Subcutaneous abdominal adipose tissue (tissue), 5 donors: Measurements from ENCODE around the gene METAP2.
"Not testable (repeated sequence)": the region's sequence is repeated elsewhere in the genome, so short reads cannot be mapped to it uniquely, and the experiment has no call there.

ENCODE experiments used
- H3K27ac ChIP-seq: one replicate; pipeline ENCODE4 v1.7.0; 2013; ENCODE audit warnings: low read depth, mild to moderate bottlenecking, inconsistent platforms, low read length, moderate library complexity
- H3K27me3 ChIP-seq, 5 donors: one replicate each; pipeline ENCODE4 v1.7.0; 2013; ENCODE audit warnings: low read length in 5 of 5, inconsistent platforms in 1 of 5; ENCODE audit not compliant: control insufficient read depth in 5 of 5, insufficient read depth in 4 of 5
- H3K36me3 ChIP-seq, 5 donors: one replicate each; pipeline ENCODE4 v1.7.0; 2013; ENCODE audit warnings: low read length in 5 of 5; ENCODE audit not compliant: control insufficient read depth in 5 of 5, insufficient read depth in 5 of 5
- H3K4me1 ChIP-seq, 5 donors: one replicate each; pipeline ENCODE4 v1.7.0; 2013; ENCODE audit warnings: low read length in 5 of 5, mild to moderate bottlenecking in 3 of 5, moderate library complexity in 1 of 5; ENCODE audit not compliant: control insufficient read depth in 5 of 5, insufficient read depth in 5 of 5
- H3K4me3 ChIP-seq, 5 donors: one replicate each; pipeline ENCODE4 v1.7.0; 2013; ENCODE audit warnings: low read length in 5 of 5, low read depth in 1 of 5
- H3K9ac ChIP-seq, 5 donors: one replicate each; pipeline ENCODE4 v1.7.0; 2013; ENCODE audit warnings: low read length in 5 of 5, mild to moderate bottlenecking in 4 of 5, moderate library complexity in 3 of 5
- H3K9me3 ChIP-seq, 5 donors: one replicate each; pipeline ENCODE4 v1.7.0; 2013; ENCODE audit warnings: low read length in 5 of 5; ENCODE audit not compliant: control insufficient read depth in 5 of 5
- donor health status: healthy.
- donor health status: healthy.
- donor health status: healthy.
- donor health status: healthy.
- donor health status: healthy.

Gene METAP2

DNA sequence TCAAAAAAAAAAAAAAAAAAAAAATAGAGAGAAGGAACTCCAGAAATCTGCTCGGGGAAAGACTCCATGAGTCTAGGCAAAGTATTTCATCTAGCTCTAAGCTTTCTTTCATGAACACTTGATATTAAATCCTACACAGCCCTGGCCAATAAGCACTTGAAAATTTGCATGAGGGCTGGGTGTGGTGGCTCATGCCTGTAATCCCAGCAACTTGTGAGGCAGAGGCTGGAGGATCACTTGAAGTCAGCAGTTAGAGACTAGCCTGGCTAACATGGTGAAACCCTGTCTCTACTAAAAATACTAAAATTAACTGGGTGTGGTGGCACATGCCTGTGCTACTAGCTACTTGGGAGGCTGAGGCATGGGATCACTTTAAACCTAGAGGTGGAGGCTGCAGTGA lies 13.1 kb upstream of the METAP2 start:
- Histone ChIP-seq H3K36me3 (no peaks in the 10 kb centered on the region), H3K9ac (no peak overlapping the region), H3K27ac (no peak overlapping the region), H3K27me3 (no peaks in the 10 kb centered on the region), H3K4me1 (no peaks in the 10 kb centered on the region), H3K4me3 (no peak overlapping the region), H3K9me3 (peaks cover 3 to 27% (median 14%) of the 10 kb centered on the region in 5 donors)

DNA sequence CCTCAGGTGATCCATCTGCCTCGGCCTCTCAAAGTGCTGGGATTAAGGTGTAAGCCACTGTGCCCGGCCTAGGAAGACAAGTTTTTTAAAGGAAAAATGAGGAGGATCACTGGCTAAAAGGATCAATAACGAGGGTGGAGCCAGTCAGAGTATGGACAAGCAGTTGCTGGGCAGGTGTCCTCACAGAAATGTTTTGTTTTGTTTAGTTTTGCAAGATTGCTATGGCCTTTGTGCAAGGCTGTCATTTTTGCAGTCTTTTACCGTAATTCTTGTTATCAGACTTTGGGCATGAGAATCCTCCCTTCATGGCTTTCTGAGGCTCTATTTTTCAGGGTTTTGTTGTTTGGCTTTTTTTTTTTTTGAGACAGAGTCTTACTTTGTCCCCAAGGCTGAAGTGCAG lies 11.9 kb upstream of the METAP2 start:
- Histone ChIP-seq H3K9ac (no peak overlapping the region), H3K36me3 (no peaks in the 10 kb centered on the region), H3K9me3 (peaks cover 3 to 20% (median 9%) of the 10 kb centered on the region in 5 donors), H3K4me3 (no peak overlapping the region), H3K27me3 (no peaks in the 10 kb centered on the region), H3K4me1 (no peaks in the 10 kb centered on the region), H3K27ac (no peak overlapping the region)

DNA sequence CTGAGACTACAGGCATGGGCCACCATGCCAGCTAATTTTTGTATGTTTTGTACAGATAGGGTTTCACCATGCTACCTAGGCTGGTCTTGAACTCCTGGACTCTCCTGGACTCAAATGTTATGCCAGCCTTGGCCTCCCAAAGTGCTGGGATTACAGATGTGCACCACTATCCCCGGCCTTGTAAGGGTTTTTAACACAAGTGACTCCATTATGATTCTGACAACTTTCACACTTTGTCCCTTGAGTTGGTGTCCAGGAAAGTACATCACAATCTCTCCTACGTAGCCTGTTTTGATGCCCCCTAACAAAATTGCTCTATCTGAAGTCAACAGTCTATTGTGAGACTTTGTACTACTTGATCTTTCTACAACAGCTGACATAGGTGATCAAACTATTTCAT lies 11.4 kb upstream of the METAP2 start:
- H3K9me3 ChIP-seq = peaks cover under 1 to 15% (median 7%) of the 10 kb centered on the region in 5 donors
- no peaks in the 10 kb centered on the region for H3K36me3 ChIP-seq
- no peak overlapping the region for H3K4me3 ChIP-seq
- H3K27me3 ChIP-seq = no peaks in the 10 kb centered on the region
- H3K9ac ChIP-seq = no peak overlapping the region
- H3K27ac ChIP-seq = no peak overlapping the region
- no peaks in the 10 kb centered on the region for H3K4me1 ChIP-seq

DNA sequence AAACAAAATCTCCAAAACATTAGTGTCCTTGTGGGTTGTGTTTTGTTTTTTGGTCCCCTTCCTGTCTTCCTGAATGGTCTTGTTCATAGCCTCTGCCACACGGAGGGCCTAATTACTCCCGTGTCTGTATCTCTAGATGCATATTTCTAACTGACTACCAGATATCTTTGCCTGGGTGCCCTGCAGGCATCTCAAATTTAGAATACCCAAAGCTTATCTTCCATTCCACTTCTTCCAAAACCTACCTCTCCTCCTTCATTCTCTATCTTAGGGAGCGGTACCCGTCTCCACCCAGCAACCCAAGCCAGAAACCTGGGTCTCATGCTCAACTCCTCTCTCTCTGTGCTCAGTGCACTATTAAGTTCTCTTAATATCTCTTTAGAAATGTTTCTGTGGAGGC lies 10.9 kb upstream of the METAP2 start:
- no peaks in the 10 kb centered on the region for H3K4me1 ChIP-seq
- H3K36me3 ChIP-seq = no peaks in the 10 kb centered on the region
- no peak overlapping the region for H3K4me3 ChIP-seq
- H3K27me3 ChIP-seq = no peaks in the 10 kb centered on the region
- H3K27ac ChIP-seq = no peak overlapping the region
- H3K9ac ChIP-seq = no peak overlapping the region
- peaks cover 0 to 10% (median 4%) of the 10 kb centered on the region in 5 donors for H3K9me3 ChIP-seq

DNA sequence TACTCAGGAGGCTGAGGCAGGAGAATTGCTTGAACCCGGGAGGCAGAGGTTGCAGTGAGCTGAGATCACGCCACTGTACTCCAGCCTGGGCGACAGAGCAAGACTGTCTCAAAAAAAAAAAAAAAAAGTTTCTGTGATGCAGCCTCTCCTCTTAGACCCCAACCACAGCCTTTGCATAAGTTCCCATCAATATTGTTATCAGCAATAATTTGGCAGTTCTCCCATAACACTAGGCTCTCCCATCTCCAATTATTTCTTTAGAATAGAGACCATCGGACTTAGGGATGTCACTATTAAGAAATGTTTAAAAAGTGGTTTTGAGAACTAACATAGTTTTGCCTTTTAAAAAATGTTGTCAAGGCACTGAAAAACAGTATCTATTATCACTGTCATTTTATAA lies 10.2 kb upstream of the METAP2 start:
- not testable (repeated sequence) for H3K36me3 ChIP-seq, H3K9ac ChIP-seq, H3K4me1 ChIP-seq, H3K27ac ChIP-seq, H3K27me3 ChIP-seq, H3K4me3 ChIP-seq, H3K9me3 ChIP-seq

DNA sequence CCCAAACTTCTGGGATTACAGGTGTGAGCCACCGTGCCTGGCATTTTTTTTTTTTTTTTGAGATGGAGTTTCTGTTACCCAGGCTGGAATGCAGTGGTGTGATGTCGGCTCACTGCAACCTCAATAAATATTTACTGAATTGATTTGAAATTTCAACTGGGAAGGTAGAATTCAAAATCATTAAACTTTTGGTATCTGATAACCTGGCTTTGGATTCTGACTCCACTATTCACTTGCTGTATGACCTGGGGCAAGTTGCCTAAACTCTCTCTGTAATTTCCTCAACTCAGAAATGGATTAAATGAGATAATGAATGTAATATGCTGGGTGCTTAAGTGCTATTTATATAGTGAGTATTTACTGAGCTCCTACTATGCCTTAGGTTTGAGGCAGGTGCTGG lies 8.7 kb upstream of the METAP2 start:
- Histone ChIP-seq H3K27ac (no peak overlapping the region), H3K9ac (no peak overlapping the region)

DNA sequence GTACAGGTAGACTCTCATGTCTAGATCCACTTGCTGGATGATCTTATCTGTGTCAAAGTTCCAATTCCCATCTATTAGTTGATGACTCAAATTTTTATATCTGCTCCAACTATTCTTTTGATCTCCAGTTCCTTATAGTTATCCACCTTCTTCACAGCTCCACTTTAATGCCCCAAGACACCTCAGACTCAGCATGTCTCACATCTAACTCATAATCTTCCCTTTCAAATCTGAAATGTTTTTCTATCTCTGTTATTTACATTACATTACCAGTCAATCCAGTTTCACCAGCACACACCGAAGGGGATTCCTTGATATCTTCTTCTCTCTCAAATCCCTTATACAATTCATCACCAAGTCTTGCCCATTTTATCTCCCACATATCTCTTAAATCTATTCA lies 3.7 kb upstream of the METAP2 start:
- no peak overlapping the region for H3K9ac ChIP-seq
- peaks cover 2 to 16% (median 14%) of the 10 kb centered on the region in 5 donors for H3K4me1 ChIP-seq
- H3K36me3 ChIP-seq = no peaks in the 10 kb centered on the region
- H3K9me3 ChIP-seq = no peaks in the 10 kb centered on the region
- H3K27ac ChIP-seq = no peak overlapping the region
- no peaks in the 10 kb centered on the region for H3K27me3 ChIP-seq
- H3K4me3 ChIP-seq = no peak overlapping the region

More for the DNA sequence above, 8.7 kb upstream of the METAP2 start:
- Histone ChIP-seq H3K27me3 (no peaks in the 10 kb centered on the region), H3K4me1 (no peaks in the 10 kb centered on the region), H3K4me3 (no peak overlapping the region), H3K36me3 (no peaks in the 10 kb centered on the region), H3K9me3 (no peaks in the 10 kb centered on the region)

DNA sequence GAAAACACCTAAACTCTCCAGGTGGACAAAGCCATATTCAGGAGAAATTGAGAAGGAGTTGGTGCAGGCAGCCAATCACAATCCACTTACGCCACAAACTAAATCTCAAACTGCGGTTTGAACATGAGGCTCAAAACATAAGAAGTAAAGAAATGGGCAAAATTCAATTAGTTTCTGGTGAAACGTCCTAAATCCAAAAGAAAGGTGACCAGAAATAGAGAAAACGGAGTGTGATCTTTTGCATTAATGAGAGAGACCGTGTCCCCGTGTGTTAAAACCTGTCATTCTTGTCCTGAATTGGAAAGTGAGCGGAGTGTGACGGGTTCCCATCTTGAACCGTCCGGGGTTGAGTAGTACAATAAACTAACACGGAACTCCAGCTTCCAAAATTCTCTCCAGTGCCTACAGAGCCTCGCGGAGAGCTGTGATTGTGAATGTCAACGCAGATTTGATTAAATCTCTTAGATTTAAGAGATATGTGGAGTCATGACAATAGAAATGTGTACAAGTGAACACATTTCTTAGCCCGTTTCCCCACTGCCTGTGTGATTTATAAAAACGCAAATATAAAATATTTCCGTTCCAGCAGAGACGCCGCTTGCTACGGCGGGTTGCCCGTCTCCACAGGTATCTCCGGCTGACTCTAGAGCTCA lies 595 bp upstream of the METAP2 start:
- no peaks in the 10 kb centered on the region for H3K27me3 ChIP-seq
- no peaks in the 10 kb centered on the region for H3K9me3 ChIP-seq
- peaks cover 6 to 19% (median 11%) of the 10 kb centered on the region in 5 donors for H3K36me3 ChIP-seq
- peak overlapping the region; percentile 84 to 100 (median 100) for H3K9ac ChIP-seq
- peaks cover 2 to 25% (median 22%) of the 10 kb centered on the region in 5 donors for H3K4me1 ChIP-seq
- H3K27ac ChIP-seq = peak overlapping the region; percentile 98
- peak overlapping the region; percentile 86 to 98 (median 89) for H3K4me3 ChIP-seq

DNA sequence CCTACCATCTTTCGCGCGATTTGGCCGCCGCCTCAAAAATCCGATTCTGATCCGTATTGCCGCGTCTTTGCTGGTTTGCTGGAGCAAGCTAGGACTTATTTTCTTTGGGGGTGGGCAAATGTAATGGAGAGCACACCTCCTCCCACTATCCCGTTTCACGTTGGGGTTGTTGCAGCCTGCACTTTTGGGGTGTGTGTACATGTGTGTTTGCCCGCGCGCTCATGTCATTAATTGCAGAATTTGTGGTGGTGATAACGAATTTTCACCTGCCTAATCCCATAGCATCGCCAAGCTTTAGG lies 657 bp downstream of the METAP2 start:
- peaks cover 2 to 25% (median 22%) of the 10 kb centered on the region in 5 donors for H3K4me1 ChIP-seq
- H3K36me3 ChIP-seq = peaks cover 10 to 23% (median 13%) of the 10 kb centered on the region in 5 donors
- H3K4me3 ChIP-seq = peak overlapping the region; percentile 86 to 98 (median 96)
- no peaks in the 10 kb centered on the region for H3K27me3 ChIP-seq
- peak overlapping the region; percentile 99 to 100 (median 100) for H3K9ac ChIP-seq
- peak overlapping the region; percentile 98 for H3K27ac ChIP-seq
- no peaks in the 10 kb centered on the region for H3K9me3 ChIP-seq

DNA sequence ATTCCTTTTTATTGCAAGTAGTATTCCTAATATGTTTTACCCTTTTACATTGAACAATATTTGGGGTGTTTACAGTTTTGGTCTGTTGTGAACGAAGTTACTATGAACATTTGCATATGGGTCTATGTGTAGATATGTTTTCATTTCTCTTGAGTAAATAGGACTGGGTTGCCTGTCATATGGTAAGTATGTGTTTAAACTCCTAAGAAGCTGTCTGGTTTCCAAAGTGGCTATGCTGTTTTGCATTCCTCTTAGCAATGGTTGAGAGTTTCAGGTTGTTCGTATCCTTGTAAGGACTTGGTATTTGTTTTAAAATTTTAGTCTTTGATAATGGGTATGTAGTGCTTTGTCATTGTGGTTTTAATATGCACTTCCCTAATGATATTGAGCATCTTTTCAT lies 6.3 kb downstream of the METAP2 start:
- H3K9me3 ChIP-seq = no peaks in the 10 kb centered on the region
- H3K4me1 ChIP-seq = peaks cover 0 to 25% (median 11%) of the 10 kb centered on the region in 5 donors
- H3K36me3 ChIP-seq = peaks cover 15 to 23% (median 17%) of the 10 kb centered on the region in 5 donors
- no peaks in the 10 kb centered on the region for H3K27me3 ChIP-seq
- no peak overlapping the region for H3K4me3 ChIP-seq
- no peak overlapping the region for H3K9ac ChIP-seq
- H3K27ac ChIP-seq = no peak overlapping the region
